Measurements from ENCODE around the gene SLN.

DNA sequence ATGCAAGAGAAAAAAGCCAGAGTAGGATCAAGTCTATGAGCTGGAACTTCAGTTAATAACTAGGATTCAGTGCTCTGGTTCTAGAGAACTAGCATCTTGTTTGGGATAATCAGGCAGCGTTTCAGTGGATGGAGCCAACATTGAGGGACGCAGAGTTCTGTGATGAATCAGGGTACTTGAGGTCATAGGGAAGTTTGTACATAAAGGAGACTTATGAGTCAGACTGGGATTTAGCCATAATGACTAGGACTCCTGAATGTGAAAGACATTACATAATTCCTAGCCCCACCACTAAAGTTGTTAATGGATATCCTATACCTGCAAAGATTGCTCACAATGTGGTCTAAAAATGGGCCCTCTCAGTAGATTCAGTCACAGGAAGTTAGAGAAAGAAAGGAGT is 6.8 kb downstream of the SLN start:
- TF ChIP-seq ZNF274 (IDR thresholded peaks at IDR 0.05; ENCODE audit: low read depth, low read length), result no peak
- TF ChIP-seq YY1 (IDR thresholded peaks at IDR 0.05; ENCODE audit: insufficient read depth, insufficient read length), result no peak

Measured in NT2/D1 (cell line).